ENCODE measurements around the gene SLC25A29. TPM values are rescaled to one million over a fixed set of nuclear protein-coding genes. Genes with fewer than 3 reads are reported as not detected.

The SLC25A29 gene
- total and polyA plus RNA-seq, 2 donors (not counting 1 experiment from before 2014, with no cell fraction given): 6.2 to 24.1 TPM

DNA sequence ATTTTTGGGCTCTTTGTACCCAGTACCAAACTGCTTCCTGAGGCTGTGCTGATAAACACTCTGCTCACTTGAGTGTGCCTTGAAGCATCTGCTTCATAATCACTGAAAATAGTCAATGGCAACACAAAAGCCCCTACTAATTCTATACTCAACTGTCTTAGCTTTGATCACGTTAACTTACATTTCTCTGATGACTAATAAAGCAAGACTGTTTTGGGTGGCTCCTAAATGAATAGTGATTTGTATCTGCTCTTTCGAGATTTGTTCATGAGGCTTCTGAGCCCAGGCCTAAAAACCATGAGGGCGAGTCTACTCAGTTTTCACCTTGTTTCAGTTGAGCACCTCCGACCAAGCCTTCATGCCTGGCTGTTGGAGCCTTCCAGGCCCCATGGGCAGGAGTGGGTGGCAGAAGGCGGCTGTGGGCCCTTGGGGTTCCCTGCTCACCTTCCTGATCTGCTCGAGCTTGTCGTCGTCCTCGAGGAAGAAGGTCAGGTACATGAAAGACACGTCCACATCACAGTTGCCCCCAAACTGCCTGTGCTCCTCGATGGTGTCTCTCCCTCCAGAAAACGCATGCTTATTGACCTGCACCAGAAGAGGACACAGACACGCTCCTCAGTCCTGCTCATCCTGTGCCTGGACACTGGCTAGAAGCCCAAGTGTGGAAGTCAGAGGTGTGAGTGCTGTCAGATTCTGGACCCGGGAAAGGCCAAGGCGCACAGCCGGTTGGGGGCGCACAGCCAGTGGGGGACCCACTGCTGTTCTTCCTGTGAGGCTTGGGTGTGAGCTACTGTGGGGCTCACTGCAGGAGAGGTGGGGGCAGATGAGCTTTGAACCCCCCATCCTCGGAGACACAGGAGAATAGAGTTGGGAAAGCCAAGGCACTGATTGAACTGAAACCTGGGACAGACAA is 30.6 kb upstream of the SLC25A29 start:
- Histone ChIP-seq H3K4me2 (ENCODE audit: extremely low read depth, insufficient read depth, low read length) (no peak overlapping the region), H4K20me1 (ENCODE audit: control insufficient read depth, extremely low read depth, insufficient read depth, low read length) (no peaks in the 10 kb centered on the region), H3K9ac (ENCODE audit: insufficient read depth, low read length) (no peak overlapping the region), H3K27ac (ENCODE audit: insufficient read depth, low read length) (no peak overlapping the region), H3K27me3 (ENCODE audit: control insufficient read depth, insufficient read depth, low read length) (no peaks in the 10 kb centered on the region), H3K36me3 (ENCODE audit: control insufficient read depth, insufficient read depth, low read length) (peaks cover 23% of the 10 kb centered on the region), H3K79me2 (ENCODE audit: control insufficient read depth, insufficient read depth, low read length) (no peaks in the 10 kb centered on the region), H3K4me3 (replicated peaks in 1 of 4; ENCODE audit: control extremely low read depth in 1 of 4, insufficient read depth in 1 of 4, low read depth in 3 of 4, low read length in 4 of 4) (no peak overlapping the region), H3K9me3 (ENCODE audit: control insufficient read depth, insufficient read depth, low read depth, low read length) (no peaks in the 10 kb centered on the region), H2AFZ (ENCODE audit: low read length) (no peak overlapping the region), H3K4me1 (ENCODE audit: control insufficient read depth, extremely low read depth, insufficient read depth, low read length) (no peaks in the 10 kb centered on the region)
- no peak for DNase-seq (ENCODE audit: low read depth in 2 of 2)
- no peak for TF ChIP-seq EZH2 (IDR thresholded peaks at IDR 0.05; ENCODE audit: low read length, missing control alignments)
- TF ChIP-seq, protein P1, sequence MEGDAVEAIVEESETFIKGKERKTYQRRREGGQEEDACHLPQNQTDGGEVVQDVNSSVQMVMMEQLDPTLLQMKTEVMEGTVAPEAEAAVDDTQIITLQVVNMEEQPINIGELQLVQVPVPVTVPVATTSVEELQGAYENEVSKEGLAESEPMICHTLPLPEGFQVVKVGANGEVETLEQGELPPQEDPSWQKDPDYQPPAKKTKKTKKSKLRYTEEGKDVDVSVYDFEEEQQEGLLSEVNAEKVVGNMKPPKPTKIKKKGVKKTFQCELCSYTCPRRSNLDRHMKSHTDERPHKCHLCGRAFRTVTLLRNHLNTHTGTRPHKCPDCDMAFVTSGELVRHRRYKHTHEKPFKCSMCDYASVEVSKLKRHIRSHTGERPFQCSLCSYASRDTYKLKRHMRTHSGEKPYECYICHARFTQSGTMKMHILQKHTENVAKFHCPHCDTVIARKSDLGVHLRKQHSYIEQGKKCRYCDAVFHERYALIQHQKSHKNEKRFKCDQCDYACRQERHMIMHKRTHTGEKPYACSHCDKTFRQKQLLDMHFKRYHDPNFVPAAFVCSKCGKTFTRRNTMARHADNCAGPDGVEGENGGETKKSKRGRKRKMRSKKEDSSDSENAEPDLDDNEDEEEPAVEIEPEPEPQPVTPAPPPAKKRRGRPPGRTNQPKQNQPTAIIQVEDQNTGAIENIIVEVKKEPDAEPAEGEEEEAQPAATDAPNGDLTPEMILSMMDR (conservative IDR thresholded peaks at IDR 0.05 in 1 of 2, IDR thresholded peaks at IDR 0.05 in 1 of 2; ENCODE audit: low read depth in 1 of 2, low read length in 2 of 2): no peak

DNA sequence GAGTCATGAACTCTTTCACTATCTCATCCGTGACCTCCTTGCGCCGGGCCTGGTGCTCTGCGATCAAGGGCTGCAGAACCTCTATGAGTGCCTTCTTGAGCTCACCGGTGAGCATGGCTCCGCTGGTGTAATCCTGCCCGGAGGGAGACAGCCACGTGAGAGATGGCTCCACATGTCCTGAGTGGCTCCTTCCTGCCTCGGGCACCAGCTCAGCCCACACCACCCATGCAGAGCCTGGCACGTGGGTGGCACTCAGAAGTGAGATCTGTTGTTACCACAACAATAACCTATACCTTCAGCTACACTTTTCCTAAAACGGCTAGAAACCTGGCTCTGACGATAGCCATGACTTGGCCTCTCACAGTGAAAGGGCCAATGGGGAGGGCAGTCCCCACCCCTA is 28.7 kb upstream of the SLC25A29 start:
- H4K20me1 ChIP-seq (ENCODE audit: control insufficient read depth, extremely low read depth, insufficient read depth, low read length): no peaks in the 10 kb centered on the region
- no peak overlapping the region for H3K9ac ChIP-seq (ENCODE audit: insufficient read depth, low read length)
- H3K4me2 ChIP-seq (ENCODE audit: extremely low read depth, insufficient read depth, low read length): no peak overlapping the region
- H3K27ac ChIP-seq (ENCODE audit: insufficient read depth, low read length): no peak overlapping the region
- no peak overlapping the region for H3K4me3 ChIP-seq (replicated peaks in 1 of 4; ENCODE audit: control extremely low read depth in 1 of 4, insufficient read depth in 1 of 4, low read depth in 3 of 4, low read length in 4 of 4)
- no peaks in the 10 kb centered on the region for H3K79me2 ChIP-seq (ENCODE audit: control insufficient read depth, insufficient read depth, low read length)
- H3K27me3 ChIP-seq (ENCODE audit: control insufficient read depth, insufficient read depth, low read length): no peaks in the 10 kb centered on the region
- H3K9me3 ChIP-seq (ENCODE audit: control insufficient read depth, insufficient read depth, low read depth, low read length): no peaks in the 10 kb centered on the region
- no peak for TF ChIP-seq EZH2 (IDR thresholded peaks at IDR 0.05; ENCODE audit: low read length, missing control alignments)
- TF ChIP-seq, protein P1 (conservative IDR thresholded peaks at IDR 0.05 in 1 of 2, IDR thresholded peaks at IDR 0.05 in 1 of 2; ENCODE audit: low read depth in 1 of 2, low read length in 2 of 2): no peak
- peaks cover 20% of the 10 kb centered on the region for H3K36me3 ChIP-seq (ENCODE audit: control insufficient read depth, insufficient read depth, low read length)
- no peak overlapping the region for H2AFZ ChIP-seq (ENCODE audit: low read length)
- DNase-seq (ENCODE audit: low read depth in 2 of 2): no peak
- no peaks in the 10 kb centered on the region for H3K4me1 ChIP-seq (ENCODE audit: control insufficient read depth, extremely low read depth, insufficient read depth, low read length)

DNA sequence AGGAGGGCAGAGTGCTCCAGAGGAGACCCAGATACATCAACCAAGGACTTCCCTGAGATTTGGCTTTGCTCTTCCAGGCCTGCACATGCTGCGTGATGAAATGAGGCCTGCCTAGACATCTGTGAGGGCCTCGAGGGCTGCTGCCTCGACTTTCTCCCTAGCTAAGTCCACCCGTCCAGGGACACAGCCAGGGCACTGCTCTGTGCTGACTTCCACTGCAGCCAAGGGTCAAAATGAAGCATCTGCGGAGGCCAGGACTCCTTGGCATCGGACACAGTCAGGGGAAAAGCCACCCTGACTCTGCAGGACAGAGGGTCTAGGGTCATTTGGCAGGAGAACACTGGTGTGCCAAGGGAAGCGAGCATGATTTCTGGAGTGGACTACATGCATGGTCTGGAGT is 27.6 kb upstream of the SLC25A29 start:
- no peak overlapping the region for H3K4me2 ChIP-seq (ENCODE audit: extremely low read depth, insufficient read depth, low read length)
- H3K79me2 ChIP-seq (ENCODE audit: control insufficient read depth, insufficient read depth, low read length): no peaks in the 10 kb centered on the region
- no peak overlapping the region for H2AFZ ChIP-seq (ENCODE audit: low read length)
- no peaks in the 10 kb centered on the region for H3K9me3 ChIP-seq (ENCODE audit: control insufficient read depth, insufficient read depth, low read depth, low read length)
- H3K4me1 ChIP-seq (ENCODE audit: control insufficient read depth, extremely low read depth, insufficient read depth, low read length): no peaks in the 10 kb centered on the region
- no peak for DNase-seq (ENCODE audit: low read depth in 2 of 2)
- no peaks in the 10 kb centered on the region for H4K20me1 ChIP-seq (ENCODE audit: control insufficient read depth, extremely low read depth, insufficient read depth, low read length)
- no peak overlapping the region for H3K4me3 ChIP-seq (replicated peaks in 1 of 4; ENCODE audit: control extremely low read depth in 1 of 4, insufficient read depth in 1 of 4, low read depth in 3 of 4, low read length in 4 of 4)
- TF ChIP-seq, protein P1 (conservative IDR thresholded peaks at IDR 0.05 in 1 of 2, IDR thresholded peaks at IDR 0.05 in 1 of 2; ENCODE audit: low read depth in 1 of 2, low read length in 2 of 2): no peak
- no peak for TF ChIP-seq EZH2 (IDR thresholded peaks at IDR 0.05; ENCODE audit: low read length, missing control alignments)
- no peaks in the 10 kb centered on the region for H3K27me3 ChIP-seq (ENCODE audit: control insufficient read depth, insufficient read depth, low read length)
- peaks cover 18% of the 10 kb centered on the region for H3K36me3 ChIP-seq (ENCODE audit: control insufficient read depth, insufficient read depth, low read length)
- H3K27ac ChIP-seq (ENCODE audit: insufficient read depth, low read length): no peak overlapping the region
- H3K9ac ChIP-seq (ENCODE audit: insufficient read depth, low read length): no peak overlapping the region
